H1 (cell line): ENCODE results near the gene CRISPLD2. TPM values are rescaled to one million over a fixed set of nuclear protein-coding genes. Genes with fewer than 3 reads are reported as not detected.

Experiments used
- CTCF ChIA-PET: fragments of 300-600 bp; sonication (Branson Sonifier 250); formaldehyde crosslinking; loops from one replicate; lab custom pipeline; 2021; ENCODE audit not compliant: partially characterized antibody; lab: Charles Lee
- POLR2A ChIA-PET: fragments of 300-600 bp; sonication (Branson Sonifier 250); formaldehyde crosslinking; loops from one replicate; lab custom pipeline; 2021; ENCODE audit warnings: inconsistent platforms; ENCODE audit not compliant: partially characterized antibody; lab: Charles Lee
- DNase-seq, 2 experiments: peaks; one replicate each; pipeline versions ENCODE4 v3.0.0 to v3.0.0-alpha.2; 2010 to 2022; ENCODE audit warnings: low spot score in 2 of 2, low read depth in 1 of 2, mixed read lengths in 1 of 2
- FAIRE-seq: peaks from 2 replicates; lab custom pipeline; 2011; peaks lifted over from hg19 to GRCh38; lab: Jason Lieb, UNC
- H2AFZ ChIP-seq: 2 replicates; pipeline ENCODE4 v1.8.1; 2012; ENCODE audit warnings: low read length, inconsistent platforms
- H2AK5ac ChIP-seq: 2 replicates; pipeline ENCODE4 v1.6.1; 2013; ENCODE audit warnings: low read depth, low read length
- H2BK120ac ChIP-seq: replicated peaks from 2 replicates; pipeline ENCODE3; 2013; ENCODE audit warnings: low read depth, low read length, inconsistent platforms
- H2BK12ac ChIP-seq: 2 replicates; pipeline ENCODE4 v1.6.1; 2013; ENCODE audit warnings: low read depth, low read length
- H2BK15ac ChIP-seq: 2 replicates; pipeline ENCODE4 v1.6.1; 2013; ENCODE audit warnings: low read length
- H2BK20ac ChIP-seq: 2 replicates; pipeline ENCODE4 v1.6.1; 2013; ENCODE audit warnings: low read length
- H2BK5ac ChIP-seq: 2 replicates; pipeline ENCODE4 v1.6.1; 2013; ENCODE audit warnings: low read depth, low read length
- H3K14ac ChIP-seq: 2 replicates; pipeline ENCODE4 v1.6.1; 2013; ENCODE audit warnings: inconsistent platforms; ENCODE audit not compliant: insufficient read length
- H3K18ac ChIP-seq: 2 replicates; pipeline ENCODE4 v1.6.1; 2013; ENCODE audit warnings: low read length; ENCODE audit errors: extremely low read depth
- H3K23ac ChIP-seq: 2 replicates; pipeline ENCODE4 v1.6.1; 2013; ENCODE audit warnings: inconsistent platforms; ENCODE audit not compliant: insufficient read length
- H3K23me2 ChIP-seq: 2 replicates; pipeline ENCODE4 v1.6.1; 2013; ENCODE audit warnings: low read depth, low read length
- H3K27ac ChIP-seq: 2 replicates; pipeline ENCODE4 v1.6.1; 2011; ENCODE audit warnings: low read depth, low read length, inconsistent platforms
- H3K27me3 ChIP-seq, 4 experiments: replicated peaks in 1 of 4; 1 replicate in 1 of 4; 2 replicates in 3 of 4; pipeline versions ENCODE4 v1.6.1 to v1.8.1; 2011 to 2013; ENCODE audit warnings: low read length in 3 of 4, mild to moderate bottlenecking in 3 of 4, inconsistent platforms in 2 of 4, mixed read lengths in 2 of 4, moderate library complexity in 1 of 4; ENCODE audit not compliant: control insufficient read depth in 3 of 4, insufficient read depth in 3 of 4; ENCODE audit errors: extremely low read depth in 1 of 4
- H3K36me3 ChIP-seq, 4 experiments: 2 replicates each; pipeline versions ENCODE4 v1.6.1 to v1.8.1; 2011 to 2013; ENCODE audit warnings: mild to moderate bottlenecking in 4 of 4, low read length in 3 of 4, moderate library complexity in 2 of 4, control low read depth in 1 of 4, inconsistent platforms in 1 of 4; ENCODE audit not compliant: insufficient read depth in 4 of 4, control insufficient read depth in 2 of 4
- H3K4ac ChIP-seq: replicated peaks from 2 replicates; pipeline ENCODE3; 2013; ENCODE audit warnings: low read length, low read depth, mixed read lengths, inconsistent platforms; ENCODE audit not compliant: insufficient read length
- H3K4me1 ChIP-seq, 4 experiments: replicated peaks in 1 of 4; 1 replicate in 1 of 4; 2 replicates in 3 of 4; pipeline versions ENCODE4 v1.6.1 to v1.8.1; 2011 to 2013; ENCODE audit warnings: low read length in 3 of 4, inconsistent platforms in 2 of 4, mixed read lengths in 1 of 4; ENCODE audit not compliant: insufficient read depth in 4 of 4, control insufficient read depth in 3 of 4
- H3K4me2 ChIP-seq, 2 experiments: 2 replicates each; pipeline versions ENCODE4 v1.6.1 to v1.8.1; 2011 to 2013; ENCODE audit warnings: low read depth in 2 of 2, low read length in 2 of 2, control low read depth in 1 of 2, inconsistent platforms in 1 of 2, mild to moderate bottlenecking in 1 of 2; ENCODE audit not compliant: insufficient read depth in 1 of 2
- H3K4me3 ChIP-seq, 4 experiments: fragments of 200-600, 300-600 bp in 1 of 4; sonication (generic), shearing (Covaris generic), sonication (Bioruptor Twin) in 1 of 4; 2 replicates each; pipeline versions ENCODE4 v1.5.1 to v1.8.1; 2011 to 2016; ENCODE audit warnings: low read length in 4 of 4, low read depth in 3 of 4, control low read depth in 2 of 4, inconsistent platforms in 2 of 4, mild to moderate bottlenecking in 2 of 4, mixed read lengths in 1 of 4, moderate library complexity in 1 of 4; ENCODE audit not compliant: insufficient read depth in 2 of 4; ENCODE audit errors: extremely low read depth in 1 of 4
- H3K56ac ChIP-seq: replicated peaks from 2 replicates; pipeline ENCODE3; 2013; ENCODE audit warnings: low read depth, mild to moderate bottlenecking, mixed read lengths, low read length, inconsistent platforms; ENCODE audit not compliant: insufficient read length
- H3K79me1 ChIP-seq: 2 replicates; pipeline ENCODE4 v1.6.1; 2013; ENCODE audit warnings: low read depth, low read length, control low read depth
- H3K79me2 ChIP-seq, 2 experiments: 2 replicates each; pipeline versions ENCODE4 v1.6.1 to v1.8.1; 2012 to 2013; ENCODE audit warnings: low read length in 2 of 2, mild to moderate bottlenecking in 2 of 2, inconsistent platforms in 1 of 2; ENCODE audit not compliant: insufficient read depth in 2 of 2, control insufficient read depth in 1 of 2
- H3K9ac ChIP-seq, 4 experiments: replicated peaks in 1 of 4; 1 replicate in 1 of 4; 2 replicates in 3 of 4; pipeline versions ENCODE4 v1.6.1 to v1.8.1; 2011 to 2013; ENCODE audit warnings: low read depth in 3 of 4, low read length in 3 of 4, control low read depth in 2 of 4, mild to moderate bottlenecking in 2 of 4, moderate library complexity in 2 of 4, inconsistent platforms in 1 of 4; ENCODE audit errors: extremely low read depth in 1 of 4
- H3K9me3 ChIP-seq, 2 experiments: 2 replicates each; pipeline versions ENCODE4 v1.6.1 to v1.8.1; 2012 to 2013; ENCODE audit warnings: mild to moderate bottlenecking in 2 of 2, moderate library complexity in 2 of 2, control low read depth in 1 of 2, inconsistent platforms in 1 of 2, low read depth in 1 of 2, low read length in 1 of 2, mixed read lengths in 1 of 2; ENCODE audit not compliant: insufficient read depth in 2 of 2
- H4K20me1 ChIP-seq, 2 experiments: replicated peaks in 1 of 2; 2 replicates each; pipeline versions ENCODE3 to v1.8.1; 2011 to 2013; ENCODE audit warnings: inconsistent platforms in 2 of 2, low read length in 2 of 2, mild to moderate bottlenecking in 1 of 2; ENCODE audit not compliant: insufficient read depth in 2 of 2, control insufficient read depth in 1 of 2
- H4K5ac ChIP-seq: 2 replicates; pipeline ENCODE4 v1.6.1; 2013; ENCODE audit warnings: low read length, low read depth, mixed read lengths, inconsistent platforms; ENCODE audit not compliant: insufficient read length
- H4K8ac ChIP-seq: 2 replicates; pipeline ENCODE4 v1.8.0; 2013; ENCODE audit warnings: mild to moderate bottlenecking, moderate library complexity, low read length, inconsistent platforms; ENCODE audit not compliant: insufficient read depth; ENCODE audit errors: extremely low read depth
- H4K91ac ChIP-seq: replicated peaks from 2 replicates; pipeline ENCODE3; 2013; ENCODE audit warnings: low read length, mixed read lengths, inconsistent platforms; ENCODE audit not compliant: insufficient read length
- GABPA ChIP-seq: IDR thresholded peaks from 2 replicates; pipeline ENCODE4 v1.6.1; 2011; ENCODE audit warnings: mild to moderate bottlenecking, low read length, moderate library complexity, borderline replicate concordance; ENCODE audit not compliant: insufficient read depth
- RXRA ChIP-seq: IDR thresholded peaks from 2 replicates; pipeline ENCODE4 v1.6.1; 2011; ENCODE audit warnings: low read depth, mild to moderate bottlenecking, low read length, moderate library complexity; ENCODE audit not compliant: insufficient read depth
- TBP ChIP-seq: IDR thresholded peaks from 2 replicates; pipeline ENCODE4 v1.6.1; 2011; ENCODE audit warnings: low read depth, low read length, improper control_type of control experiment
- WGBS, 2 experiments: shearing (Covaris generic) in 1 of 2; methylation state at CpG; one replicate each; pipeline versions ENCODE4 v1.1.6 to v1.1.7; 2013 to 2015; ENCODE audit warnings: low lambda C conversion rate in 2 of 2, mixed read lengths in 2 of 2, inconsistent platforms in 1 of 2, low coverage in 1 of 2, missing lambda C conversion rate in 1 of 2; ENCODE audit not compliant: insufficient replicate concordance in 2 of 2, insufficient coverage in 1 of 2, insufficient read length in 1 of 2; ENCODE audit errors: extremely low coverage in 1 of 2, missing lambda C conversion rate in 1 of 2; 5-methylcytosine and 5-hydroxymethylcytosine counted together
- polyA plus RNA-seq, 7 experiments: library from polyadenylated mRNA; depleted of rRNA in 3 of 7; stranded (reverse) in 5 of 7; unstranded in 2 of 7; fragments of >200 nt in 5 of 7; fragments of 200-250 nt in 2 of 7; gene quantifications; 1 replicate in 5 of 7; 2 replicates in 1 of 7; 4 replicates in 1 of 7; pipeline versions ENCODE4 v1.2.1 to v1.2.3, GENCODE V29; 2011 to 2013; ENCODE audit warnings: missing spikeins in 2 of 7, mixed read lengths in 2 of 7
- total RNA-seq: library from RNA; stranded (reverse); fragmentation: NEBNext Ultra II Directional; extraction: Animal tissue kit (Norgen Biotek cat#: 25700); gene quantifications from 2 replicates; pipeline ENCODE4 v1.2.1, GENCODE V29; 2021

CRISPLD2 gene
- total and polyA plus RNA-seq, 2 of the 8 experiments (the other 6 are each of a cell fraction or from before 2014, with no cell fraction given), result 2.7 to 5.1 TPM

DNA sequence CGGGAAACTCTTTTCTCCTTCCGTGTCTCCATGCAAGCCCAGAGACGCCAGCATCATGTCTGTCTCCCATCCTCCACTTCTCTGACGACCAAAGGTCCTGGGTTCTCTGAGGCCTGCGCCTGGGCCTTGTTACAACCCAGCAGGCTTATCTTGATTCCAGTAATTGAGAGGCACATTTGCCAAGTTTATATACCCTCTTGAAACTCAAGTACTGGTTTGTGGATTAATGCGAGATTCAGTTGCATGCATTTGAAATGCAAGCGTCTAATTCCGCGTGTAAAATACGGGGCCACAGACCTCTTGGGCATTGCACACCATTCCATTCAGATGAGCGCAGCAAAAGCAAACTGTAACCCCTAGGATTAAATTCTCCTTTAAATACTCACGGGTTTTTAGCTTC lies 28.7 kb upstream of the CRISPLD2 start:
- Histone ChIP-seq H3K36me3 (no peaks in the 10 kb centered on the region), H3K23ac (no peak overlapping the region), H3K4me3 (no peak overlapping the region), H2BK5ac (no peak overlapping the region), H3K79me1 (0 out of 2 replicates have a peak, but pooled peaks cover 2% of the 10 kb centered on the region), H2AK5ac (no peak overlapping the region), H3K79me2 (no peaks in the 10 kb centered on the region), H3K9ac (no peak overlapping the region), H4K5ac (no peak overlapping the region), H3K18ac (no peak overlapping the region), H2BK12ac (no peak overlapping the region), H3K23me2 (no peaks in the 10 kb centered on the region), H3K56ac (no peak overlapping the region), H3K4ac (no peak overlapping the region), H2BK20ac (no peak overlapping the region), H2AFZ (no peak overlapping the region), H2BK120ac (no peak overlapping the region), H3K14ac (no peak overlapping the region), H4K20me1 (no peaks in the 10 kb centered on the region), H3K27ac (no peak overlapping the region), H3K27me3 (no peaks in the 10 kb centered on the region), H3K4me2 (no peak overlapping the region), H2BK15ac (no peak overlapping the region), H3K9me3 (no peaks in the 10 kb centered on the region), H4K91ac (no peak overlapping the region), H4K8ac (no peak overlapping the region), H3K4me1 (peaks cover 0 to 2% (median 0%) of the 10 kb centered on the region in 4 experiments; a peak in 2 of 7 replicates)
- WGBS, 2 experiments, result 92% methylated on average over 12 of the region's 12 CpGs; no CpG with 5 or more reads in 1 of the 2 experiments
- CTCF ChIA-PET, result interaction anchor here (1.1 to 2.0 kb wide), 7 partner anchors 18 to 178 kb away, joined by 3 to 6 read pairs (median 3); no protein-coding TSS in a partner anchor
- POLR2A ChIA-PET, result interaction anchor here (0.8 to 1.2 kb wide), 3 partner anchors 8 to 12 kb away, joined by 3 to 5 read pairs (median 3); no protein-coding TSS in a partner anchor
- no peak for DNase-seq
- no peak for FAIRE-seq
- TF ChIP-seq GABPA, result no peak
- TF ChIP-seq RXRA, result no peak
- TF ChIP-seq TBP, result no peak
